K562 (cell line): Measurements from ENCODE around the gene RBM17. TPM values are rescaled to one million over a fixed set of nuclear protein-coding genes. Genes with fewer than 3 reads are reported as not detected.
A peak's percentile ranks its signal among the peaks of the same experiment; 100 is the strongest.

Source experiments
- CEBPG ChIP-seq, 3 experiments: fragments of 200-800 bp in 1 of 3; sonication (Bioruptor generic) in 1 of 3; sonication (generic) in 1 of 3; formaldehyde crosslinking in 1 of 3; IDR thresholded peaks in 2 of 3; conservative IDR thresholded peaks in 1 of 3; 2 replicates each; pipeline versions ENCODE4 v1.6.1 to v1.8.0; 2016 to 2022; ENCODE audit warnings: missing compliant biosample characterization in 2 of 3, missing genetic modification characterization in 2 of 3, mild to moderate bottlenecking in 1 of 3, missing genetic modification reagents in 1 of 3
- FOXK1 ChIP-seq: sonication (generic); formaldehyde crosslinking; IDR thresholded peaks from 2 replicates; pipeline ENCODE4 v1.8.0; 2022; ENCODE audit warnings: missing genetic modification reagents, mild to moderate bottlenecking, borderline replicate concordance
- USF1 ChIP-seq: sonication (generic); formaldehyde crosslinking; IDR thresholded peaks from 2 replicates; pipeline ENCODE4 v1.9.0; 2022; ENCODE audit warnings: mild to moderate bottlenecking, missing genetic modification reagents
- ZNF395 ChIP-seq: fragments of 200-800 bp; sonication (Bioruptor generic); IDR thresholded peaks from 2 replicates; pipeline ENCODE4 v1.6.1; 2017; ENCODE audit warnings: missing genetic modification characterization, missing compliant biosample characterization
- ZNF444 ChIP-seq: fragments of 250-450 bp; sonication (Bioruptor Pico); IDR thresholded peaks from 2 replicates; pipeline ENCODE4 v1.4.0; 2020; ENCODE audit warnings: mild to moderate bottlenecking, moderate library complexity
- ZNF639 ChIP-seq, 2 experiments: fragments of 200-800 bp in 1 of 2; sonication (Bioruptor generic) in 1 of 2; sonication (generic) in 1 of 2; formaldehyde crosslinking in 1 of 2; IDR thresholded peaks in 1 of 2; conservative IDR thresholded peaks in 1 of 2; 2 replicates each; pipeline versions ENCODE4 v1.5.0 to v1.6.1; 2016 to 2020; ENCODE audit warnings: missing compliant biosample characterization in 1 of 2, missing genetic modification characterization in 1 of 2, missing genetic modification reagents in 1 of 2
- polyA plus RNA-seq, 8 experiments: library from polyadenylated mRNA; depleted of rRNA in 4 of 8; stranded (reverse) in 5 of 8; unstranded in 3 of 8; fragments of >200 nt; fragmentation: Nextera tagmentation in 2 of 8; fragmentation: Illumina TruSeq in 1 of 8; extraction: Ambion mirVana in 2 of 8; extraction: Trizol in 1 of 8; gene quantifications; 2 replicates each; pipeline versions ENCODE4 v1.2.1 to v1.2.3, GENCODE V29; 2011 to 2014; ENCODE audit warnings: inconsistent platforms in 1 of 8, missing spikeins in 1 of 8
- total RNA-seq, 7 experiments: library from RNA; depleted of rRNA in 6 of 7; stranded (reverse); fragments of >200 nt in 6 of 7; fragmentation: Illumina TruSeq in 2 of 7; extraction: Trizol in 2 of 7; gene quantifications; 2 replicates each; pipeline versions ENCODE4 v1.2.1 to v1.2.3, GENCODE V29; 2011 to 2021; ENCODE audit warnings: low replicate concordance in 1 of 7
- TF ChIP-seq, protein P1 (sequence below): fragments of 250-450 bp; sonication (Bioruptor Pico); IDR thresholded peaks from 2 replicates; pipeline ENCODE4 v1.9.0; 2021; ENCODE audit warnings: mild to moderate bottlenecking, inconsistent platforms
- TF ChIP-seq, protein P2 (sequence below): fragments of 200-800 bp; sonication (Bioruptor generic); IDR thresholded peaks from 2 replicates; pipeline ENCODE4 v1.6.1; 2017; ENCODE audit warnings: missing genetic modification characterization, missing compliant biosample characterization

Gene RBM17
- total and polyA plus RNA-seq, 9 of the 15 experiments (the other 6 are each of a cell fraction or from before 2014, with no cell fraction given): 23.6 to 217 (median 124) TPM

GRCh38 chr10:6163364-6164270 lies 74.8 kb downstream of the RBM17 start (continued):
- TF ChIP-seq, protein P1, sequence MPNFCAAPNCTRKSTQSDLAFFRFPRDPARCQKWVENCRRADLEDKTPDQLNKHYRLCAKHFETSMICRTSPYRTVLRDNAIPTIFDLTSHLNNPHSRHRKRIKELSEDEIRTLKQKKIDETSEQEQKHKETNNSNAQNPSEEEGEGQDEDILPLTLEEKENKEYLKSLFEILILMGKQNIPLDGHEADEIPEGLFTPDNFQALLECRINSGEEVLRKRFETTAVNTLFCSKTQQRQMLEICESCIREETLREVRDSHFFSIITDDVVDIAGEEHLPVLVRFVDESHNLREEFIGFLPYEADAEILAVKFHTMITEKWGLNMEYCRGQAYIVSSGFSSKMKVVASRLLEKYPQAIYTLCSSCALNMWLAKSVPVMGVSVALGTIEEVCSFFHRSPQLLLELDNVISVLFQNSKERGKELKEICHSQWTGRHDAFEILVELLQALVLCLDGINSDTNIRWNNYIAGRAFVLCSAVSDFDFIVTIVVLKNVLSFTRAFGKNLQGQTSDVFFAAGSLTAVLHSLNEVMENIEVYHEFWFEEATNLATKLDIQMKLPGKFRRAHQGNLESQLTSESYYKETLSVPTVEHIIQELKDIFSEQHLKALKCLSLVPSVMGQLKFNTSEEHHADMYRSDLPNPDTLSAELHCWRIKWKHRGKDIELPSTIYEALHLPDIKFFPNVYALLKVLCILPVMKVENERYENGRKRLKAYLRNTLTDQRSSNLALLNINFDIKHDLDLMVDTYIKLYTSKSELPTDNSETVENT: no peak
- TF ChIP-seq ZNF639 (CRISPR knock-in tag; conservative IDR thresholded peaks at IDR 0.05 in 1 of 2, IDR thresholded peaks at IDR 0.05 in 1 of 2) (peak in 1 of 2 experiments; percentile 90; a peak in 2 of 4 replicates), USF1 (CRISPR knock-in tag) (peak; percentile 76), FOXK1 (0 out of 2 replicates have a peak, but pooled peaks have one; percentile 18), CEBPG (CRISPR knock-in tag; IDR thresholded peaks at IDR 0.05) (no peak), CEBPG (tag; conservative IDR thresholded peaks at IDR 0.05 in 1 of 2, IDR thresholded peaks at IDR 0.05 in 1 of 2) (0 out of 4 replicates have a peak, but pooled peaks of 1 of the 2 experiments have one; percentile 14), ZNF444 (CRISPR knock-in tag) (0 out of 2 replicates have a peak, but pooled peaks have one; percentile 22), ZNF395 (CRISPR knock-in tag) (peak; percentile 88)
- TF ChIP-seq, protein P2, sequence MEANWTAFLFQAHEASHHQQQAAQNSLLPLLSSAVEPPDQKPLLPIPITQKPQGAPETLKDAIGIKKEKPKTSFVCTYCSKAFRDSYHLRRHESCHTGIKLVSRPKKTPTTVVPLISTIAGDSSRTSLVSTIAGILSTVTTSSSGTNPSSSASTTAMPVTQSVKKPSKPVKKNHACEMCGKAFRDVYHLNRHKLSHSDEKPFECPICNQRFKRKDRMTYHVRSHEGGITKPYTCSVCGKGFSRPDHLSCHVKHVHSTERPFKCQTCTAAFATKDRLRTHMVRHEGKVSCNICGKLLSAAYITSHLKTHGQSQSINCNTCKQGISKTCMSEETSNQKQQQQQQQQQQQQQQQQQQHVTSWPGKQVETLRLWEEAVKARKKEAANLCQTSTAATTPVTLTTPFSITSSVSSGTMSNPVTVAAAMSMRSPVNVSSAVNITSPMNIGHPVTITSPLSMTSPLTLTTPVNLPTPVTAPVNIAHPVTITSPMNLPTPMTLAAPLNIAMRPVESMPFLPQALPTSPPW (CRISPR knock-in tag): peak; percentile 92
